A549 (cell line): Measurements from ENCODE around the gene ZNF892. TPM values are rescaled to one million over a fixed set of nuclear protein-coding genes. Genes with fewer than 3 reads are reported as not detected.
"Not testable (repeated sequence)": the region's sequence is repeated elsewhere in the genome, so short reads cannot be mapped to it uniquely, and the experiment has no call there.

ENCODE experiments used
- ATAC-seq, 2 experiments: fragments of 200-7000 bp in 1 of 2; fragments of >200 bp in 1 of 2; cut with Nextera tagmentation in 1 of 2; cut with Tn5 transposase in 1 of 2; 3 replicates each; pipeline versions ENCODE4 v1.8.0 to v1.9.1; 2018 to 2020; ENCODE audit warnings: mild to moderate bottlenecking in 1 of 2, moderate library complexity in 1 of 2
- CTCF ChIA-PET: fragments of 300-600 bp; sonication (Branson Sonifier 250); formaldehyde crosslinking; extraction: SDS; loops from one replicate; lab custom pipeline; 2021; ENCODE audit warnings: antibody characterized with exemption, inconsistent platforms; lab: Yijun Ruan, JAX
- POLR2A ChIA-PET: fragments of 350-600 bp; formaldehyde crosslinking; extraction: SDS; loops from one replicate; lab custom pipeline; 2021; ENCODE audit warnings: antibody characterized with exemption, inconsistent platforms; lab: Yijun Ruan, JAX
- DNase-seq, 2 experiments: peaks; one replicate each; pipeline versions ENCODE4 v3.0.0 to v3.0.0-alpha.2; 2011 to 2016; ENCODE audit warnings: low read depth in 1 of 2, low spot score in 1 of 2
- FAIRE-seq: peaks from 2 replicates; lab custom pipeline; 2011; peaks lifted over from hg19 to GRCh38; lab: Jason Lieb, UNC
- H3K27ac ChIP-seq, 2 experiments: fragments of >200 bp; sonication (Bioruptor Twin); formaldehyde crosslinking; 3 replicates each; pipeline ENCODE4 v1.5.1; 2016 to 2017
- H3K4me1 ChIP-seq: fragments of >200 bp; sonication (Bioruptor Twin); formaldehyde crosslinking; 3 replicates; pipeline ENCODE4 v1.6.1; 2016
- H3K4me2 ChIP-seq: fragments of >200 bp; sonication (Bioruptor Twin); formaldehyde crosslinking; 3 replicates; pipeline ENCODE4 v1.6.1; 2016
- H3K4me3 ChIP-seq: fragments of >200 bp; sonication (Bioruptor Twin); formaldehyde crosslinking; 3 replicates; pipeline ENCODE4 v1.5.1; 2016
- H3K9me3 ChIP-seq: fragments of >200 bp; sonication (Bioruptor Twin); formaldehyde crosslinking; 3 replicates; pipeline ENCODE4 v1.6.1; 2016
- BHLHE40 ChIP-seq: IDR thresholded peaks from 2 replicates; pipeline ENCODE4 v1.6.1; 2012; ENCODE audit warnings: low read depth, low read length, inconsistent platforms
- CHD2 ChIP-seq: fragments of 150-350 bp; IDR thresholded peaks from 2 replicates; pipeline ENCODE4 v1.6.1; 2014; ENCODE audit warnings: low read length; ENCODE audit not compliant: partially characterized antibody
- CHD4 ChIP-seq: fragments of 200-600 bp; sonication (generic); IDR thresholded peaks from 2 replicates; pipeline ENCODE4 v1.6.1; 2016; ENCODE audit warnings: antibody characterized with exemption, mild to moderate bottlenecking, borderline replicate concordance
- EHF ChIP-seq: fragments of 250-450 bp; sonication (Bioruptor Pico); IDR thresholded peaks from 2 replicates; pipeline ENCODE4 v1.5.0; 2020; ENCODE audit warnings: mild to moderate bottlenecking
- EP300 ChIP-seq, 2 experiments: fragments of >200 bp; sonication (Bioruptor Twin); formaldehyde crosslinking; IDR thresholded peaks; 2 replicates in 1 of 2; 3 replicates in 1 of 2; pipeline ENCODE4 v1.6.1; 2016 to 2017
- ESRRA ChIP-seq: fragments of 150-350 bp; IDR thresholded peaks from 2 replicates; pipeline ENCODE4 v1.6.1; 2014; ENCODE audit warnings: mild to moderate bottlenecking, low read length, borderline replicate concordance
- FOSL2 ChIP-seq, 2 experiments: fragments of 450-650 bp in 1 of 2; fragments of >200 bp in 1 of 2; sonication (Bioruptor Twin) in 1 of 2; formaldehyde crosslinking; IDR thresholded peaks; 2 replicates each; pipeline versions ENCODE4 v1.5.0 to v1.6.1; 2016 to 2020; ENCODE audit warnings: mild to moderate bottlenecking in 1 of 2, moderate library complexity in 1 of 2
- FOXS1 ChIP-seq: fragments of 250-450 bp; sonication (Bioruptor Pico); IDR thresholded peaks from 2 replicates; pipeline ENCODE4 v1.5.0; 2020; ENCODE audit warnings: mild to moderate bottlenecking, moderate library complexity
- GATA3 ChIP-seq: IDR thresholded peaks from 2 replicates; pipeline ENCODE4 v1.6.1; 2012; ENCODE audit warnings: borderline replicate concordance
- HOXB13 ChIP-seq: fragments of 250-450 bp; sonication (Bioruptor Pico); IDR thresholded peaks from 2 replicates; pipeline ENCODE4 v1.5.0; 2020; ENCODE audit warnings: low read depth, mild to moderate bottlenecking, moderate library complexity
- HOXB5 ChIP-seq: fragments of 250-450 bp; sonication (Bioruptor Pico); IDR thresholded peaks from 2 replicates; pipeline ENCODE4 v1.5.0; 2020; ENCODE audit warnings: mild to moderate bottlenecking, moderate library complexity
- JUNB ChIP-seq: fragments of >200 bp; sonication (Bioruptor Twin); formaldehyde crosslinking; IDR thresholded peaks from 2 replicates; pipeline ENCODE4 v1.6.1; 2016
- KDM1A ChIP-seq: fragments of 200-600 bp; sonication (generic); IDR thresholded peaks from 2 replicates; pipeline ENCODE4 v1.6.1; 2016; ENCODE audit warnings: low read depth, mild to moderate bottlenecking
- MAFK ChIP-seq: fragments of 450-650 bp; IDR thresholded peaks from 2 replicates; pipeline ENCODE4 v1.6.1; 2014; ENCODE audit not compliant: partially characterized antibody
- MYC ChIP-seq: IDR thresholded peaks from 2 replicates; pipeline ENCODE4 v1.6.1; 2012; ENCODE audit warnings: mild to moderate bottlenecking, inconsistent platforms, low read length, improper control_type of control experiment, borderline replicate concordance
- PHF8 ChIP-seq: fragments of 200-600 bp; sonication (generic); IDR thresholded peaks from 2 replicates; pipeline ENCODE4 v1.6.1; 2016; ENCODE audit warnings: low read depth, mild to moderate bottlenecking, antibody characterized with exemption, moderate library complexity, borderline replicate concordance
- POLR2AphosphoS2 ChIP-seq: conservative IDR thresholded peaks from 2 replicates; pipeline ENCODE4 v1.6.1; 2012; ENCODE audit warnings: low read length, improper control_type of control experiment, inconsistent platforms
- RAD21 ChIP-seq, 2 experiments: fragments of >200 bp in 1 of 2; sonication (Bioruptor Twin) in 1 of 2; formaldehyde crosslinking in 1 of 2; IDR thresholded peaks in 1 of 2; conservative IDR thresholded peaks in 1 of 2; 2 replicates in 1 of 2; 3 replicates in 1 of 2; pipeline ENCODE4 v1.6.1; 2012 to 2018; ENCODE audit warnings: inconsistent platforms in 1 of 2
- RARB ChIP-seq: fragments of 250-450 bp; sonication (Bioruptor Pico); IDR thresholded peaks from 2 replicates; pipeline ENCODE4 v1.8.0; 2021; ENCODE audit warnings: mild to moderate bottlenecking, moderate library complexity
- RFX5 ChIP-seq: fragments of 450-650 bp; IDR thresholded peaks from 2 replicates; pipeline ENCODE4 v1.7.1; 2014; ENCODE audit warnings: antibody characterized with exemption, mild to moderate bottlenecking, moderate library complexity
- ZNF302 ChIP-seq: fragments of 250-450 bp; sonication (Bioruptor Pico); IDR thresholded peaks from 2 replicates; pipeline ENCODE4 v1.9.0; 2021; ENCODE audit warnings: inconsistent platforms, mild to moderate bottlenecking, moderate library complexity
- WGBS: methylation state at CpG from one replicate; pipeline ENCODE4 v1.1.6; 2017; ENCODE audit errors: missing lambda C conversion rate; 5-methylcytosine and 5-hydroxymethylcytosine counted together
- polyA plus RNA-seq, 4 experiments: library from polyadenylated mRNA; depleted of rRNA in 3 of 4; stranded (reverse); fragments of >200 nt; fragmentation: RNase III in 1 of 4; extraction: RNeasy Plus Mini Kit Qiagen cat#74134 plus additional on column Dnase treatment in 1 of 4; gene quantifications; 2 replicates in 3 of 4; 3 replicates in 1 of 4; pipeline ENCODE4 v1.2.3, GENCODE V29; 2011 to 2017
- TF ChIP-seq, protein P1 (sequence below): IDR thresholded peaks from 2 replicates; pipeline ENCODE4 v1.6.1; 2012
- TF ChIP-seq, protein P2 (sequence below): fragments of 200-600 bp; sonication (generic); IDR thresholded peaks from 2 replicates; pipeline ENCODE4 v1.6.1; 2016; ENCODE audit warnings: antibody characterized with exemption, mild to moderate bottlenecking, moderate library complexity

Gene ZNF892
- polyA plus RNA-seq, 2 of the 4 experiments (the other 2 are of a cell fraction), result 0.72 to 1.8 TPM

DNA sequence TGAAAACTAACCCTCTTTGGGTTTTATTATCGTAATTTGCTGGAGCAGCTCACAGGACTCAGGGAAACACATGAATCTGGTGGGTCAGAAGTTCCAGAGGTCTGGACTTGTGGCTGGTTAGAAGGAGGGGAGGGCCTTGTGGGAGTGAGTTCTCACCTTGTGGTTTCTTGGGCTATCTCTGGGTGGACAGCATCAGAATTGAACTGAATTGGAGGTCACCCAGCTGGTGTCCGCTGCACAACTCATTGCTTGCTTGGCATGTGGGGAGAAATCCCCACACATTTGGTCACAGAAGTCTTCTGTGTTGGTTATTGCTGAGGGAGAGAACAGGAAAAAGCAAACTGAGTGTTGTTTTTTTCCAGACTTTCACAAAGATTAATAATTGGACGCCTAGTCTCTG lies 27.5 kb downstream of the ZNF892 start:
- peaks cover 50% of the 10 kb centered on the region for H3K9me3 ChIP-seq
- no peak for DNase-seq
- ATAC-seq, result no peak
- TF ChIP-seq EP300 (IDR thresholded peaks at IDR 0.05), result no peak
- no peak for TF ChIP-seq CHD4
- TF ChIP-seq KDM1A, result no peak
- TF ChIP-seq FOSL2 (IDR thresholded peaks at IDR 0.05), result no peak
- TF ChIP-seq FOSL2 (CRISPR knock-in tag; IDR thresholded peaks at IDR 0.05), result no peak
- no peak for TF ChIP-seq MAFK
- H3K27ac ChIP-seq, result no peak overlapping the region
- no peak for FAIRE-seq
- H3K4me2 ChIP-seq, result no peak overlapping the region
- ChIA-PET POLR2A (no interaction called here), CTCF (no interaction called here)
- H3K4me3 ChIP-seq, result no peak overlapping the region
- WGBS, result 28% methylated on average over 3 of the region's 3 CpGs
- H3K4me1 ChIP-seq, result no peaks in the 10 kb centered on the region

DNA sequence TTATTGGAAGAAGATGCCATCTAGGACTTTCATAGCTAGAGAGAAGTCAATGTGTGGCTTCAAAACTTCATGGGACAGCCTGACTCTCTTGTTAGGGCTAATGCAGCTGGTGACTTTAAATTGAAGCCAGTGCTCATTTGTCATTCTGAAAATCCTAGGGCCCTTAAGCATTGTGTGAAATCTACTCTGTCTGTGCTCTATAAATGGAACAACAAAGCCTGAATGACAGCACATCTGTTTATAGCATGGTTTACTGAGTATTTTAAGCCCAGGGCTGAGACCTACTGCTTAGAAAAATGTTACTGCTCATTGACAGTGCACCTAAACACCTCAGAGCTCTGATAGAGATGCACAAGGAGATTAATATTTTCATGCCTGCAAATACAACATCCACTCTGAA lies 30.8 kb downstream of the ZNF892 start:
- no peak overlapping the region for H3K27ac ChIP-seq
- DNase-seq (no peak), ATAC-seq (no peak), FAIRE-seq (no peak)
- ChIA-PET CTCF (interaction anchor here (0.8 to 0.9 kb wide), 2 partner anchors 15 to 35 kb away, joined by 3 to 5 read pairs; no protein-coding TSS in a partner anchor), POLR2A (no interaction called here)
- H3K4me1 ChIP-seq, result no peaks in the 10 kb centered on the region
- H3K4me3 ChIP-seq, result no peak overlapping the region
- no peak overlapping the region for H3K4me2 ChIP-seq
- TF ChIP-seq RFX5 (no peak), BHLHE40 (no peak), FOXS1 (CRISPR knock-in tag) (no peak), EP300 (IDR thresholded peaks at IDR 0.05) (no peak), ESRRA (no peak), JUNB (no peak), PHF8 (no peak)
- TF ChIP-seq, protein P1, sequence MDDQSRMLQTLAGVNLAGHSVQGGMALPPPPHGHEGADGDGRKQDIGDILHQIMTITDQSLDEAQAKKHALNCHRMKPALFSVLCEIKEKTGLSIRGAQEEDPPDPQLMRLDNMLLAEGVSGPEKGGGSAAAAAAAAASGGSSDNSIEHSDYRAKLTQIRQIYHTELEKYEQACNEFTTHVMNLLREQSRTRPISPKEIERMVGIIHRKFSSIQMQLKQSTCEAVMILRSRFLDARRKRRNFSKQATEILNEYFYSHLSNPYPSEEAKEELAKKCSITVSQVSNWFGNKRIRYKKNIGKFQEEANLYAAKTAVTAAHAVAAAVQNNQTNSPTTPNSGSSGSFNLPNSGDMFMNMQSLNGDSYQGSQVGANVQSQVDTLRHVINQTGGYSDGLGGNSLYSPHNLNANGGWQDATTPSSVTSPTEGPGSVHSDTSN, result no peak
- peaks cover 58% of the 10 kb centered on the region for H3K9me3 ChIP-seq

DNA sequence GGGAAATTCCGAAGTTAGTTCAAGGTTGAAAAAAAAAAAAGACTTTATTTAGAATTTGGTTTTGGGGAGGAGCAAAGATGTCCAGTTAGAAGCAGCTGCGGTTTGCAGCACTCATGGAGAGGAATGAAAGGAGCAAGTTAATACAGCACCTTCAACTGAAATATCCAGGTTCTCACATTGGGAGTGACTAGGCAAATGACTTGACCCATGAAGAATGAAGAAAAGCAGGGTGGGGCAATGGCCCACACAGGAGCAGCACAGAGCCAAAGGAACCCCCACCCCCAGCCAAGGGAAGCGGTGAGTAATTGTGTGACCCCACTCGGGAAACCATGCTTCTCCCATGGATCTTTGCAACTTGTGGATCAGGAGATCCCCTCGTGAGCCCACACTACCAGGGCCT lies 32.8 kb downstream of the ZNF892 start:
- ChIA-PET POLR2A (no interaction called here), CTCF (no interaction called here)
- no peak for FAIRE-seq
- Histone ChIP-seq H3K4me3 (no peak overlapping the region), H3K4me2 (no peak overlapping the region), H3K27ac (no peak overlapping the region), H3K4me1 (no peaks in the 10 kb centered on the region)
- no peak for ATAC-seq
- WGBS, result 21% methylated on average over 5 of the region's 5 CpGs
- no peak for DNase-seq
- no peak for TF ChIP-seq RAD21 (conservative IDR thresholded peaks at IDR 0.05 in 1 of 2, IDR thresholded peaks at IDR 0.05 in 1 of 2)
- TF ChIP-seq, all 56 proteins: peak for 0
- peaks cover 52% of the 10 kb centered on the region for H3K9me3 ChIP-seq

DNA sequence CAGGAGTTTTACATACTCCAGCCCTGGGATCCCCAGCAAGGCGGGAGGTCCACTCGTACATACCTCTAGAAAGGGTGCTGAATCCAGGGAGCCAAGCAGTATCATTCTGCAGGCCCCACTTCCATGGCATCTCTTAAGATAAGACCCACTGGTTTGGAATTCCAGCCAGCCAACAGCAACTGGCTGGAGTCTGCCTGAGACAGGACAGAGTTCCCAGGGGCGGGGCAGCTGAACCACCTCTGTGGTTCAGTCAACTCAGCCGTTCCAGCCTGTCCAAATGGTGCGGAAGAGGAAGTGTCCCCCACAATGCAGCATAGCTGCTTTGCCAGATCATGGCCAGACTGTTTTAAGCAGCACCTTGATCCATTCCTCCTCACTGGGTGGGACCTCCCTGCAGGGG lies 33.2 kb downstream of the ZNF892 start:
- ChIA-PET POLR2A (no interaction called here), CTCF (no interaction called here)
- Histone ChIP-seq H3K9me3 (peaks cover 49% of the 10 kb centered on the region), H3K4me2 (no peak overlapping the region), H3K27ac (no peak overlapping the region), H3K4me1 (no peaks in the 10 kb centered on the region), H3K4me3 (no peak overlapping the region)
- WGBS, result 28% methylated on average over 2 of the region's 5 CpGs
- DNase-seq, result no peak
- no peak for TF ChIP-seq RARB (CRISPR knock-in tag)
- TF ChIP-seq HOXB5 (CRISPR knock-in tag), result no peak
- no peak for TF ChIP-seq POLR2AphosphoS2
- TF ChIP-seq, protein P1, result no peak
- TF ChIP-seq GATA3, result no peak
- no peak for TF ChIP-seq BHLHE40
- TF ChIP-seq CHD2, result no peak
- no peak for TF ChIP-seq ZNF302 (CRISPR knock-in tag)
- TF ChIP-seq, protein P2, sequence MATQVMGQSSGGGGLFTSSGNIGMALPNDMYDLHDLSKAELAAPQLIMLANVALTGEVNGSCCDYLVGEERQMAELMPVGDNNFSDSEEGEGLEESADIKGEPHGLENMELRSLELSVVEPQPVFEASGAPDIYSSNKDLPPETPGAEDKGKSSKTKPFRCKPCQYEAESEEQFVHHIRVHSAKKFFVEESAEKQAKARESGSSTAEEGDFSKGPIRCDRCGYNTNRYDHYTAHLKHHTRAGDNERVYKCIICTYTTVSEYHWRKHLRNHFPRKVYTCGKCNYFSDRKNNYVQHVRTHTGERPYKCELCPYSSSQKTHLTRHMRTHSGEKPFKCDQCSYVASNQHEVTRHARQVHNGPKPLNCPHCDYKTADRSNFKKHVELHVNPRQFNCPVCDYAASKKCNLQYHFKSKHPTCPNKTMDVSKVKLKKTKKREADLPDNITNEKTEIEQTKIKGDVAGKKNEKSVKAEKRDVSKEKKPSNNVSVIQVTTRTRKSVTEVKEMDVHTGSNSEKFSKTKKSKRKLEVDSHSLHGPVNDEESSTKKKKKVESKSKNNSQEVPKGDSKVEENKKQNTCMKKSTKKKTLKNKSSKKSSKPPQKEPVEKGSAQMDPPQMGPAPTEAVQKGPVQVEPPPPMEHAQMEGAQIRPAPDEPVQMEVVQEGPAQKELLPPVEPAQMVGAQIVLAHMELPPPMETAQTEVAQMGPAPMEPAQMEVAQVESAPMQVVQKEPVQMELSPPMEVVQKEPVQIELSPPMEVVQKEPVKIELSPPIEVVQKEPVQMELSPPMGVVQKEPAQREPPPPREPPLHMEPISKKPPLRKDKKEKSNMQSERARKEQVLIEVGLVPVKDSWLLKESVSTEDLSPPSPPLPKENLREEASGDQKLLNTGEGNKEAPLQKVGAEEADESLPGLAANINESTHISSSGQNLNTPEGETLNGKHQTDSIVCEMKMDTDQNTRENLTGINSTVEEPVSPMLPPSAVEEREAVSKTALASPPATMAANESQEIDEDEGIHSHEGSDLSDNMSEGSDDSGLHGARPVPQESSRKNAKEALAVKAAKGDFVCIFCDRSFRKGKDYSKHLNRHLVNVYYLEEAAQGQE, result no peak
- no peak for TF ChIP-seq MYC
- no peak for TF ChIP-seq EHF (CRISPR knock-in tag)
- TF ChIP-seq HOXB13 (CRISPR knock-in tag), result no peak
- no peak for ATAC-seq
- no peak for FAIRE-seq

DNA sequence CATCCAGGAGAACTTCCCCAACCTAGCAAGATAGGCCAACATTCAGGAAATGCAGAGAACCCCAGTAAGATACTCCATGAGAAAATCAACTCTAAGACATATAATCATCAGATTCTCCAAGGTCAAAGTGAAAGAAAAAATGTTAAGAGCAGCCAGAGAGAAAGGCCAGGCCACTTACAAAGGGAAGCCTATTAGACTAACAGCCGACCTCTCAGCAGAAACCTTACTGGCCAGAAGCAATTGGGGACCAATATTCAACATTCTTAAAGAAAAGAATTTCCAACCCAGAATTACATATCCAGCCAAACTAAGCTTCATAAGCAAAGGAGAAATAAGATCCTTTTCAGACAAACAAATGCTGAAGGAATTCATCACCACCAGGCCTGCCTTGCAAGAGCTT lies 34.8 kb downstream of the ZNF892 start:
- H3K4me1 ChIP-seq, ATAC-seq, H3K27ac ChIP-seq, H3K4me3 ChIP-seq, FAIRE-seq, H3K4me2 ChIP-seq, POLR2A ChIA-PET, CTCF ChIA-PET, DNase-seq: not testable (repeated sequence)
- 13% methylated on average over 1 of the region's 1 CpG for WGBS
- peaks cover 54% of the 10 kb centered on the region for H3K9me3 ChIP-seq
